Islet of Langerhans (tissue), 1 donor: ENCODE data around the gene NPAS3.

Source experiments
- FAIRE-seq: peaks from one replicate; lab custom pipeline; 2011; peaks lifted over from hg19 to GRCh38; lab: Jason Lieb, UNC

Gene NPAS3

GRCh38 chr14:33716921-33717320 is 778.2 kb downstream of the NPAS3 start:
- no peak for FAIRE-seq

DNA sequence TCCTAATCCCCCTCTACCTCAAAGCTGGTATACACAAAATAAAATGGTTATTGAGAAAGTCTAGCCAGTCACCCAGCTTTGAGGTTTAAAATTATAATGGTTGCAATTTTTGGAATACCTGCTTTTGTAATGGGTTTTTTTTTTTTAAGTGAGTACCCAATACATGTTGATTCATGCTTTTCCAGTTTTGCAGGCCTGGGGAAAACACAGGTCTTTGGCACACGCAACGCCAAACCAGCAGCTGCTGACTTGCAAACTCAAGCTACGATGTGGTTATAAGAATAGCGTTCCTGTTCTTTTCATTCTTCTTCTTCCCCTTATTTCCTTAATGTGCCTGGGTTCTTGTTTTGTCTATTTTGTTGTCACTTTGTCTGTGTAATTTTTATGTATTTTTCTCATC is 779.2 kb downstream of the NPAS3 start:
- FAIRE-seq: no peak

DNA sequence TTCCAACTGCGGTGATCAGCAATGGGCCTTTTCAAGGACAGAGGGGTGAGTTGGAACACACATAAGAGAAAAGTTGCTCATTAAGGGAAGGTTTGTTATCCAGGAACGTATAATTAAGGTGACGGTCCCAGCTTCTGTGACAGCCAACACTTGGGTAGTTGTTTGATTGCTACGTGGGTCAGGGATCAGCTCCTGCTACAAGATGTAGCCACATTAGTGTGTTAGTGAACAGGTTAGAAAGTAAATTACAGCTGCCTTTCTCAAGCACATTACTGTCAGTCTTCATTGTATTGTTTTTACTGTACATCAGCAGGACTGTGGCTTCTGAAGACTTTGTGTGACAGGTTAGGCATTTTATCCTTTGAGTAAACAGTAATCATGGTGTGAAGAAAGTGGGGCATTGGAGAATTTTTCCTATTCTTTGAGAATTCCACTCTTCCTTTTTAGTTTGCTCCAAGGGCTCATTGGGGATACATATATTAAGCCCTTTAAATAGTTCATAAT is 781.7 kb downstream of the NPAS3 start:
- FAIRE-seq: no peak

- no peak for FAIRE-seq
Measured at GRCh38 chr14:33726685-33727084, 788.0 kb downstream of the NPAS3 start.

GRCh38 chr14:33727606-33728005 is 788.9 kb downstream of the NPAS3 start:
- no peak for FAIRE-seq

DNA sequence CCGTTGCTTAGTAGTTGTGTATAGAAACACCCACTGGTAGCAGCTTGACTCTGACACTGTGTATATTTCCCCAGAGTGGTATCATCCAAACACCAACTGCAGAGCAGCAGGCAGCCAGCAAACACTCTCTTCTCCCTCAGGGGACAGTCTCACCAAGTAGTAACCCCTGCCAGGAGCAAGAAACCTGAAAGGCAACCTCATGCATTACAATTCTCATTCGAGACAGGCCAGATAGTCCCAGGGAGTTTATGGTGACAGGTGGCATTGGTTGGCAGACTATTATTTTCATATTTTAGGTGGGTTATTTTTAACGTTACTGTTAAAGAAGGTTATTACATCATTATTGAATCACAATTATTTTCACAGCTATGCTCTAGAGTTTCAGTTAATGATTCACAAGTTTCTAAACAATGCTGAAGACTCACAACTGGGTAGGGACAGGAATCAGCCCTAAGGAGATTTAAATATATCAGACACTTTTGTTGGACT is 789.4 kb downstream of the NPAS3 start:
- FAIRE-seq: peak; percentile 30

DNA sequence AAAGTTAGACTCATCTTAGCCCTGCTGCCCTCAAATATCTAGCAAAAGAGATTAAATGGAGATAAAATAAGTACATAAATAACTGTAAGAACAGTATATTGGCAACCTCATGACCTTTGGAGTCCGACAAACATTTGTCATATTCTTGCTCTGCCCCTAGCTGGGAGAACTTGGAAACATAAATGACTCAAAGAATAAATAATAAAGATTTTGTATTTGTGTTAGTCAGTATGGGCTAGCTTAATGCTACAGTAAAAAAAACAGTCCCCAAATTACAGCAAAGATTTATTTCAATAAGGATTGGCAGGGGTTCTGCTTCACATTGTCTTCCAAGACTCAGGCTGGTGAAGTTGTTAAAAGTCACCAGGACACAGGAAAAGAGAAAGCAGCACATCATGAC is 791.5 kb downstream of the NPAS3 start:
- FAIRE-seq: no peak

GRCh38 chr14:33732175-33732574 is 793.5 kb downstream of the NPAS3 start:
- FAIRE-seq: no peak

GRCh38 chr14:33733310-33733709 is 794.6 kb downstream of the NPAS3 start:
- no peak for FAIRE-seq

GRCh38 chr14:33733721-33734120 is 795.0 kb downstream of the NPAS3 start:
- no peak for FAIRE-seq

DNA sequence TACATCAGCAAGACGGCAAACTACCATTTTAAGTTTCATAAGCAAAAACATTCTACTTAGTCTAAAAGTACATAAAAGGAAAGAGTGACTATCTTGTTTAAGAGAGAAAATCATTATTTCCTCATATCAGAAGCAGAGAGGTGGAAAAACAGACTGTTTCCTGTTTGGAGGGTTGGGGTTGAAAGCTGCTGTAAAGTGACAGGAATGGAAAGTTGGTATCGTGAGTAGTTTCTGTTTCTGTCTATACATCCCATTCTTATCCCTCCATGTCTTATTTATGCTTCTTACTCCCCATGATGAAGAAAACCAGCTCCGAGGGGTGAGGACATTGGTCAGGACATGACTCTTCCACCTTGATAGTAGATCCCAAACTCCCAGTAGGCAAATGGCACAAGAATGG is 795.7 kb downstream of the NPAS3 start:
- no peak for FAIRE-seq

DNA sequence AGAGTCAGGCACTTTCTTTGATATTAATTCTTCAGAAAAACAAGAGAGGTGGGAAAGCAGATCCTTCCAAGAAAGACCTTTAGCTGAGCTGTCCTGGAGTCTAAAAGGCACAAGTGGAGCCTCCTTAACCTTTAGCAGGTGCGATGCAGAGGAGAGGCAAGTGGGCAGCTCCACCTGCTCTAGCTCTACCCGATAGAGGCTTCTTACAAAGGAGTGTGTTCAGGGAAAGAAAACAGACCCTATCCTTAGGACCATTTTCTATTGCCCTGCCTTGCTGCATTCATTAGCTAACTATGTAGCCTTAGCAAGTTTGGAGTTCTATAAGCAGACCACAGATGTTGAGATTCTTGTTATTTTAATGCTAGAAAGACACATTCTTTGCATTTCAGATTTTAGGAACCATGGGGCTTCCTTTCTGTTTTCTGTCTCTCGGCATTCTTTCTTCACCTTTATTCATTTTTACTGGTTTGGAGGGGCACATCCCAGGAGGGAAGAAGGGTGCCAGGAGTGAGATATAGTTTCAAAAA is 797.7 kb downstream of the NPAS3 start:
- no peak for FAIRE-seq

DNA sequence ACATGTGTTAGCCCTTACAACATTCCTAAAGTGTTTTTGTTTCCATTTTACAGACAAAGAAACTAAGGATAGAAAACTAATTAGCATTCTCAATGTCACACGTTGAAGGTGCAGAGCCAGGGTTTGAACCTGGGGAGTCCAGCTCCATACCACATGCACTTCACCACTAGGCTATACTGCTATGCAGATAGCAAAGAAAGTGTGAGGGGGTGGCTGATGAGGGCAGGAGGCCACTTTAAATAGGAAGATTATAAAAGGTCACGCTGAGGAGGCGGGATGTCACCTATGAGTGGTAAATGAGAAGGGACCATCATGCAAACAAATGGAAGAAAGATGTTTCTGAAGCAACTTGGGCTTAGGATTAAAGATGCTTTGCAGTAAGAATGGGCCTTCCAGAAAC is 798.3 kb downstream of the NPAS3 start:
- FAIRE-seq: no peak

DNA sequence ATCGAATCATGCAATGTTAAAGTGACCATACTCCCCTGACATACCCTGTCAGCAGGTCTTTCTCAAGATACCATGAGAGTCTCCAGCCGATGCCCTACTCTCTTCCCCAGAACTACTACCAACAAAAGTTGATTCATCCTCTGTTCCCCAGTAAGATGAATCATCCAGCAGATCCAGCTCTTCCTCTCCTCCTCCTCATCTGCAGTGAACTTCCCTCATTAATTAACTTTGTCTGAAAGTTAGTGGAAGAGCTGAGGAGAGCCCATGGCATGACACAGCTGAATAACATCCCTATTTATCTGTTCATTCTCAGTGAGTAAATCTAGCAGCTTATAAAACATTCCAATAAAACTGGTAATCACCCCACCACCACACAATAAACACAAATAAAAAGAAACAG is 798.8 kb downstream of the NPAS3 start:
- FAIRE-seq: no peak

- FAIRE-seq: no peak
Measured at GRCh38 chr14:33738029-33738428, 799.4 kb downstream of the NPAS3 start.

DNA sequence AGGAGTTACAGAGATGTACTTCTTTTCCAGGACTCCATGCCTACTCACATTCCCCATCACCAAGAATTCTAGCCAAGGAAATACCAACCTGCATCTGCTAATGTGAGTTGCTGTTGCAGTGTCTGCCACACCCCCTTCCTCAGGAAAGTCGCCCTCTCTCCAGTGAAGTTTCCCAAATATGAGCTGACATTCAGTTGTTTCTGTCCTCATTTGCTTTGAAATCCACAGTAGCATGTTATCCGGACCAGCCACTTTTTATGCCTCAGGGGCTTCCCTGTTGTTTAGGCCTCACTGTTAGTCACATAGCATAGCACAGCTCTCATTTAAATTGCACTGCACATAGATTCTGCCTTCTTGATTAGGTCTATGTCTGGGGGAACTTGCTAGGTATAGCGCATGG is 799.8 kb downstream of the NPAS3 start:
- FAIRE-seq: no peak

DNA sequence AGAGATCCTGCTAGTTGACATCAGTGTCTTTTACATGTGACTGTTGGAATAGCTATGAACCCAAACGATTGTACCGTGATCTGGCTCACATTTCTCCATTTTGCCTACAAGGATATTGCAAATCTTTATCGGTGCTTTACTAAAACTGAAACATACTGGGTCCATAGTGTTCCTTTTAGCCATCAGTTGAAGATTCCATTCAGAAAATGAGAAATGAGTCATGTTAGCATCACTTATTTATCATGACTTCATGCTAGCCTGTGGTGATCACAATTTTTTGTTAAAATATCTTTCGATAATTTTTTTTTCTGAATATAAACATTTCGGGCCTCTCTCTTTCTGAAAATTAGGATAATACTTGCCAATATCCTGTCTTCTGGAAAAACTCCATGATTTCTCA is 801.9 kb downstream of the NPAS3 start:
- no peak for FAIRE-seq

DNA sequence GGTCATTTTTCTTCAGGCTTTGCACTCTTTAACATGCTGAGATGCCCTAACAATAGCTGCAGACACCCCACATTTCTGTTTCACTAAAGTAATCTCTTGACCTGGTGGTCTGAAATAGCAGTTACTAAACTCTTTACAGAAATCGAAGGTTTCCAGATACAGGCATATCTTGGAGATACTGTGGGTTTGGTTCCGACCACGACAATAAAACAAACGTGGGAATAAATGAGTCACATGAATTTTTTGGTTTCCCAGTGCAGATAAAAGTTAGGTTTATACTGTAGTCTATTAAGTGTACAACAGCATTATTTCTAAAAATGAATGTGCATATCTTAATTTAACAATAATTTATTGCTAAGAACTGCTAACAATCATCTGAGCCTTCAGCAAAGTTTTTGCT is 803.5 kb downstream of the NPAS3 start:
- no peak for FAIRE-seq

DNA sequence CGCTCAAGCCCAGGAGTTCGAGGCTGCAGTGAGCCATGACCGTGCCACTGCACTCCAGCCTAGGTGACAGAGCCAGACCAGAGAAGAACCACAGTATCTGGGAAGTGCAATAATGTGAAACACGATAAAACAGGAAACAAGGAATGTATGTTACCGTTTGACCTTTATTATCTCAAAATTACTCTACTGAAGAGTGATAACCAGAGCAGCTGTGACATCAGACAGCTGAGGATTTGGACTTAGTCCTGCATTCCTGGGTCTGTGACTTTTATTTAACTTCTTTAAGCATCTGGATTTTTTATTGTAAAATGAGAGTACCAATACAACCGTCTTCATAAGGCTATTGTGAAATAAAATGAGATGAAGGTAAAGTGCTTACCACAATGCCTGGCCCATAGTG is 806.5 kb downstream of the NPAS3 start:
- no peak for FAIRE-seq

GRCh38 chr14:33747749-33748148 is 809.1 kb downstream of the NPAS3 start:
- no peak for FAIRE-seq

DNA sequence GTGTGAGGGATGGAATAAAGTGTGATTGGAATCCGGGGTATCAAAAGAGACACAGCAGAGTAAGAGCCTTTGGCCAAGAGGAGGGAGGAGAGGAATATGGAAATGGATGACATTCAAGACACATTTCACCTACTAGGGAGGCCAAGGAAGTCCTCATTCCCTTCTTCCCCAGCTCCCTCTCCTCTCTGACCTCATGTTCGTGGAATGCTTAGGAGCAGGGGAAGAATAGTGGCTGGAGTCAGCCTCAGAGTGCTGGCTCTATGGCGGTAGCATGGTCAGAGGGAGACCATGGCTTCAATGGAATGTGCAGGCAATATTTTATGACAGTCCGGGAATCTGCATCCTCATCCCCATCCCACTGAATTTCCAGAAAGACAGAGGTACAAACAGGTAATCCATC is 815.6 kb downstream of the NPAS3 start:
- no peak for FAIRE-seq

GRCh38 chr14:33755358-33755757 is 816.7 kb downstream of the NPAS3 start:
- FAIRE-seq: no peak

- no peak for FAIRE-seq
Measured at GRCh38 chr14:33756833-33757232, 818.2 kb downstream of the NPAS3 start.

GRCh38 chr14:33758547-33758946 is 819.9 kb downstream of the NPAS3 start:
- FAIRE-seq: no peak
